NCI-H1417 (cell line): ENCODE measurements around the gene KAZN.
A peak's percentile ranks its signal among the peaks of the same experiment; 100 is the strongest.
"Not testable (repeated sequence)": the region's sequence is repeated elsewhere in the genome, so short reads cannot be mapped to it uniquely, and the experiment has no call there.

Experiments used
- DNase-seq, 3 experiments: peaks; one replicate each; lab custom pipeline; 2025; lab: John Stamatoyannopoulos, UW

Gene KAZN

GRCh38 chr1:14598498-14599182 is at the start of gene KAZN:
KAZN (plus strand) TSS chr1:14598685.
- peak in 2 of 3 experiments; percentile 77 to 80 for DNase-seq

GRCh38 chr1:14549897-14550620 is 48.4 kb upstream of the KAZN start:
- DNase-seq, result peak in 1 of 3 experiments; percentile 32

GRCh38 chr1:14551386-14551785 is 47.1 kb upstream of the KAZN start:
- no peak for DNase-seq

- no peak for DNase-seq
Observed at GRCh38 chr1:14552246-14552965, 46.1 kb upstream of the KAZN start.

- no peak for DNase-seq
Observed at GRCh38 chr1:14553711-14554110, 44.8 kb upstream of the KAZN start.

- no peak for DNase-seq
Observed at GRCh38 chr1:14555091-14555490, 43.4 kb upstream of the KAZN start.

GRCh38 chr1:14561014-14561693 is 37.3 kb upstream of the KAZN start:
- no peak for DNase-seq

- DNase-seq, result no peak
Observed at GRCh38 chr1:14565090-14565489, 33.4 kb upstream of the KAZN start.

GRCh38 chr1:14567056-14567455 is 31.4 kb upstream of the KAZN start:
- DNase-seq, result peak in 1 of 3 experiments; percentile 11

- no peak for DNase-seq
Observed at GRCh38 chr1:14567903-14568302, 30.6 kb upstream of the KAZN start.

- no peak for DNase-seq
Observed at GRCh38 chr1:14568716-14569355, 29.6 kb upstream of the KAZN start.

GRCh38 chr1:14570514-14570913 is 28.0 kb upstream of the KAZN start:
- no peak for DNase-seq

GRCh38 chr1:14571810-14572767 is 26.4 kb upstream of the KAZN start:
- DNase-seq, result peak in 1 of 3 experiments; percentile 3

- DNase-seq, result no peak
Observed at GRCh38 chr1:14572861-14573260, 25.6 kb upstream of the KAZN start.

- DNase-seq, result no peak
Observed at GRCh38 chr1:14576155-14576554, 22.3 kb upstream of the KAZN start.

- no peak for DNase-seq
Observed at GRCh38 chr1:14577261-14577660, 21.2 kb upstream of the KAZN start.

GRCh38 chr1:14578156-14578555 is 20.3 kb upstream of the KAZN start:
- DNase-seq, result no peak

- not testable (repeated sequence) for DNase-seq
Observed at GRCh38 chr1:14580295-14580694, 18.2 kb upstream of the KAZN start.

GRCh38 chr1:14580986-14581385 is 17.5 kb upstream of the KAZN start:
- no peak for DNase-seq

GRCh38 chr1:14583788-14584187 is 14.7 kb upstream of the KAZN start:
- no peak for DNase-seq

GRCh38 chr1:14585728-14586127 is 12.8 kb upstream of the KAZN start:
- no peak for DNase-seq
